HL-60 (cell line): ENCODE results near the gene ALDH3A1.

ENCODE experiments used
- DNase-seq, 2 experiments: peaks; one replicate each; pipeline ENCODE4 v3.0.0-alpha.2; 2010 to 2020; ENCODE audit warnings: low read depth in 1 of 2, low spot score in 1 of 2
- H3K27ac ChIP-seq: fragments of 250-450 bp; sonication (Bioruptor Pico); replicated peaks from 2 replicates; pipeline ENCODE4 v1.5.1; 2020; ENCODE audit warnings: mild to moderate bottlenecking, moderate library complexity
- H3K27me3 ChIP-seq: fragments of 250-450 bp; sonication (Bioruptor Pico); 2 replicates; pipeline ENCODE4 v1.5.1; 2021; ENCODE audit warnings: mild to moderate bottlenecking, moderate library complexity; ENCODE audit not compliant: insufficient read depth, poor library complexity, severe bottlenecking
- H3K4me3 ChIP-seq: replicated peaks from 2 replicates; pipeline ENCODE4 v1.5.1; 2011; ENCODE audit warnings: mild to moderate bottlenecking, control low read depth, low read length; ENCODE audit not compliant: insufficient read depth
- GABPA ChIP-seq: IDR thresholded peaks from 2 replicates; pipeline ENCODE4 v1.6.1; 2012; ENCODE audit warnings: low read depth
- POLR2AphosphoS5 ChIP-seq: IDR thresholded peaks from 2 replicates; pipeline ENCODE4 v1.6.1; 2012; ENCODE audit warnings: low read depth
- SPI1 ChIP-seq: IDR thresholded peaks from 2 replicates; pipeline ENCODE4 v1.6.1; 2012; ENCODE audit warnings: low read depth, mild to moderate bottlenecking, borderline replicate concordance
- TF ChIP-seq, protein P1 (sequence below): IDR thresholded peaks from 2 replicates; pipeline ENCODE4 v1.6.1; 2012; ENCODE audit warnings: low read depth; ENCODE audit not compliant: insufficient replicate concordance
- TF ChIP-seq, protein P2 (sequence below): IDR thresholded peaks from one replicate; pipeline ENCODE4 v1.5.1; 2011; ENCODE audit warnings: low read length, control low read depth, inconsistent platforms; ENCODE audit not compliant: insufficient read depth

Gene ALDH3A1

GRCh38 chr17:19708431-19709175 lies 39.5 kb downstream of the ALDH3A1 start:
- TF ChIP-seq, protein P1, sequence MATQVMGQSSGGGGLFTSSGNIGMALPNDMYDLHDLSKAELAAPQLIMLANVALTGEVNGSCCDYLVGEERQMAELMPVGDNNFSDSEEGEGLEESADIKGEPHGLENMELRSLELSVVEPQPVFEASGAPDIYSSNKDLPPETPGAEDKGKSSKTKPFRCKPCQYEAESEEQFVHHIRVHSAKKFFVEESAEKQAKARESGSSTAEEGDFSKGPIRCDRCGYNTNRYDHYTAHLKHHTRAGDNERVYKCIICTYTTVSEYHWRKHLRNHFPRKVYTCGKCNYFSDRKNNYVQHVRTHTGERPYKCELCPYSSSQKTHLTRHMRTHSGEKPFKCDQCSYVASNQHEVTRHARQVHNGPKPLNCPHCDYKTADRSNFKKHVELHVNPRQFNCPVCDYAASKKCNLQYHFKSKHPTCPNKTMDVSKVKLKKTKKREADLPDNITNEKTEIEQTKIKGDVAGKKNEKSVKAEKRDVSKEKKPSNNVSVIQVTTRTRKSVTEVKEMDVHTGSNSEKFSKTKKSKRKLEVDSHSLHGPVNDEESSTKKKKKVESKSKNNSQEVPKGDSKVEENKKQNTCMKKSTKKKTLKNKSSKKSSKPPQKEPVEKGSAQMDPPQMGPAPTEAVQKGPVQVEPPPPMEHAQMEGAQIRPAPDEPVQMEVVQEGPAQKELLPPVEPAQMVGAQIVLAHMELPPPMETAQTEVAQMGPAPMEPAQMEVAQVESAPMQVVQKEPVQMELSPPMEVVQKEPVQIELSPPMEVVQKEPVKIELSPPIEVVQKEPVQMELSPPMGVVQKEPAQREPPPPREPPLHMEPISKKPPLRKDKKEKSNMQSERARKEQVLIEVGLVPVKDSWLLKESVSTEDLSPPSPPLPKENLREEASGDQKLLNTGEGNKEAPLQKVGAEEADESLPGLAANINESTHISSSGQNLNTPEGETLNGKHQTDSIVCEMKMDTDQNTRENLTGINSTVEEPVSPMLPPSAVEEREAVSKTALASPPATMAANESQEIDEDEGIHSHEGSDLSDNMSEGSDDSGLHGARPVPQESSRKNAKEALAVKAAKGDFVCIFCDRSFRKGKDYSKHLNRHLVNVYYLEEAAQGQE, result no peak
- TF ChIP-seq, protein P2, sequence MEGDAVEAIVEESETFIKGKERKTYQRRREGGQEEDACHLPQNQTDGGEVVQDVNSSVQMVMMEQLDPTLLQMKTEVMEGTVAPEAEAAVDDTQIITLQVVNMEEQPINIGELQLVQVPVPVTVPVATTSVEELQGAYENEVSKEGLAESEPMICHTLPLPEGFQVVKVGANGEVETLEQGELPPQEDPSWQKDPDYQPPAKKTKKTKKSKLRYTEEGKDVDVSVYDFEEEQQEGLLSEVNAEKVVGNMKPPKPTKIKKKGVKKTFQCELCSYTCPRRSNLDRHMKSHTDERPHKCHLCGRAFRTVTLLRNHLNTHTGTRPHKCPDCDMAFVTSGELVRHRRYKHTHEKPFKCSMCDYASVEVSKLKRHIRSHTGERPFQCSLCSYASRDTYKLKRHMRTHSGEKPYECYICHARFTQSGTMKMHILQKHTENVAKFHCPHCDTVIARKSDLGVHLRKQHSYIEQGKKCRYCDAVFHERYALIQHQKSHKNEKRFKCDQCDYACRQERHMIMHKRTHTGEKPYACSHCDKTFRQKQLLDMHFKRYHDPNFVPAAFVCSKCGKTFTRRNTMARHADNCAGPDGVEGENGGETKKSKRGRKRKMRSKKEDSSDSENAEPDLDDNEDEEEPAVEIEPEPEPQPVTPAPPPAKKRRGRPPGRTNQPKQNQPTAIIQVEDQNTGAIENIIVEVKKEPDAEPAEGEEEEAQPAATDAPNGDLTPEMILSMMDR, result no peak
- no peak for TF ChIP-seq GABPA
- no peak for TF ChIP-seq POLR2AphosphoS5
- TF ChIP-seq SPI1, result no peak
- Histone ChIP-seq H3K27ac (no peak overlapping the region), H3K4me3 (no peak overlapping the region), H3K27me3 (no peaks in the 10 kb centered on the region)
- DNase-seq, result no peak

GRCh38 chr17:19707728-19708221 lies 40.3 kb downstream of the ALDH3A1 start:
- no peaks in the 10 kb centered on the region for H3K27me3 ChIP-seq
- no peak overlapping the region for H3K4me3 ChIP-seq
- no peak overlapping the region for H3K27ac ChIP-seq
- no peak for DNase-seq
- no peak for TF ChIP-seq SPI1
- TF ChIP-seq, protein P1, result no peak
- TF ChIP-seq POLR2AphosphoS5, result no peak
- TF ChIP-seq, protein P2, result no peak
- TF ChIP-seq GABPA, result no peak

DNA sequence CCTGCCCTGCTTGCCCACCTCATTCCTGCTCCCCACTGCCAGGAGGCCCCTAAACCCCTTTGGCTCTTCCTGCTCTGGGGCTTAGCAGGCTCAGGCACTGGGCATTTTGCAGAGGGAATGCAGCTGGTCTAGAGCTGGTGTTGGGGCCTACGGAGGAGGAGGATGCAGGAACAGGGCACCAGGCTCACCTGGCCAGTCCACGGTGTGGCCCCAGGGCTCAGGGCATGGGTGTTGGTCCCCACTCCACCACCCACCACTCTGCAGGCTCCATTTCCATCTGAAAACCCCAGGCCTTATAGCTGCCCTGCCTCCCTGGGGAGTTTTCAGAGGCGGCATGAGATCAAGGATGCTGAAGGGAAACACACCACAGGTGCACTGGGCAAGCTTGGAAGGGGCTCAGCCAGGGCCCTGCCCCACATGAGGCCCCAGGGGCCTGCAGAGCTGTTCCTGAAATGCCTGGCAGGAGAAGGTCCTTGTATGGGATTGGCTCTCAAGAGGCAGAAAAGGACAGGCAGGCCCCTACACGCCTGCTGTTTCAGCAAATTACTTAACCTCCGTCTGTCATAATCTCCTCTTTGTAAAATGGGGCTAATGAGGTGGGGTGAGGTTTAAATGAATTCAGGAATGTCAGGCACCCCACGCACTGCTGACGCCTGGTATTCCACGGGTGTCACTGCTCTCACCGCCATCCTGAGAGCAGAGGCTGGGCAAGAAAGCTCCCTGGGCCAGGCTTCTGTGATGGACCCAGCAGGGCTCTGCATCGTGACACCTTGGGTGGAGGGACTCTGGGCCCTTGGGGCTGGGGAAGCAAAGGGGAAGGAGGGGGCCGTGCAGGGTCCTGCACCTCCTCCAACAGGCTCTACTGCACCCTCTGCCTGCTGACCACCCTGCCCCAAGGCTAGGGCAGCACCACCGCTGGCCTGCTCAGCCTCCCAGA lies 41.0 kb downstream of the ALDH3A1 start:
- H3K4me3 ChIP-seq, result no peak overlapping the region
- no peaks in the 10 kb centered on the region for H3K27me3 ChIP-seq
- no peak overlapping the region for H3K27ac ChIP-seq
- TF ChIP-seq SPI1, result no peak
- TF ChIP-seq POLR2AphosphoS5, result no peak
- TF ChIP-seq, protein P1, result no peak
- TF ChIP-seq, protein P2, result no peak
- no peak for TF ChIP-seq GABPA
- no peak for DNase-seq
